DMS53 treated with DMSO at 0.1 percent for 48 hours (cell line): ENCODE results near the gene SLC43A2.
"Not testable (repeated sequence)": the region's sequence is repeated elsewhere in the genome, so short reads cannot be mapped to it uniquely, and the experiment has no call there.

Experiments used
- DNase-seq: peaks from one replicate; lab custom pipeline; 2025; ENCODE audit not compliant: unreplicated experiment; lab: John Stamatoyannopoulos, UW

SLC43A2 gene

DNA sequence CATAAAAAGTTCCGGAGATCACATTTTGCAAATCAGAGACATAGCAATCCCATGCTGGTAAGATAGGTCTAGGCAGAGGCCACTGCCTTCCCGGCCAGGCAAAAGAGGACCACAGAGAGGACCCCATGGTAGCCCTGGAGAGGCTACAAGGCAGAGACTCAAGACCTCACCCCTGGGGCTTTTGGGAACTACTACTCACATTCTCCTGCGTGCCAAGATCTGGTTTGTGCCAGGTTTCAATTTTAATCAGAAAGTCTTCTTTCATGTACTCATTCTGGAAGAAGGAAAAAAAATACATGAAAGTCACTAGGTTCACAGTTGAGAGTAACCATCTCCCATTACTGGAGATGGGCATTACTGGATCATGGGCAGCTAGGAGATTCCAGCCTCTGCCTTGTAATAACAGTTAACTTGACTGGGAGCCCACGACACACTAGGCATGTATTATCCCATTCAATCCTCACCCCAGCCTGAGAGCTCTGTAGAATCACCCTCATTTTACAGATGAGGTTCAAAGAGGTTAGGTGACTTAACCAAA is 87.2 kb downstream of the SLC43A2 start:
- DNase-seq = no peak

DNA sequence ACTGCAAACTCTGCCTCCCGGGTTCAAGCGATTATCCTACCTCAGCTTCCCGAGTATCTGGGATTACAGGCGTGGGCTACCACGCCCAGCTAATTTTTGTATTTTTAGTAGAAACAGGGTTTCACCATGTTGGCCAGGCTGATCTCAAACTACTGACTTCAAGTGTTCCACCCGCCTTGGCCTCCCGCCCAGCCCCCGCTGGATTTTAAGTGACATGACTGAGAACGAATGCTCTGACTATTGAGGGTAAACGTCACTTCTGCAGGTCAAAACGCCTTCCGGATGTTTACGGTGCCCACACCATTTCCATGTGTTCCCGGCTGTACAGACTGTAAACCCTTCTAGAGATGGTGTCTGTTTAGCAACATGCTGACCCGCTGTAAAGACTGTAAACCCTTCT is 88.8 kb downstream of the SLC43A2 start:
- no peak for DNase-seq

DNA sequence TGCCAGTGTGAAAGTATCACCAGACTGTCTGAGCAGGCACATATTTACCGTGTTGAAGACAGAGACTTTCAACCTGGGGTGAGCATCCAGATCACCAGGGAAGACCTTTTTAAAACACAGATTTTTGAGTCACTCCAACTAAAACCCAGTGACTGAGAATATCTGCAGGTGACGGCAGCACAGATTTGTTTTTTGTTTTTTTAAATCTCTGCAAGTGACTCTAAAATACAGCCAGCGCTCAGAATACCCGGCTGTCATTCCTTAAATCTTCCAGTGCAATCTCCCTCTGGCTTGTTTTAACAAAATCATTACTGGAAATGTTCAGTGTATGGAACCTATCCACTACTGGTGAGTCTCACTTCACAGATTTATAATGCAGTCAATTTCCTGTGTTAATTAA is 92.9 kb downstream of the SLC43A2 start:
- no peak for DNase-seq

DNA sequence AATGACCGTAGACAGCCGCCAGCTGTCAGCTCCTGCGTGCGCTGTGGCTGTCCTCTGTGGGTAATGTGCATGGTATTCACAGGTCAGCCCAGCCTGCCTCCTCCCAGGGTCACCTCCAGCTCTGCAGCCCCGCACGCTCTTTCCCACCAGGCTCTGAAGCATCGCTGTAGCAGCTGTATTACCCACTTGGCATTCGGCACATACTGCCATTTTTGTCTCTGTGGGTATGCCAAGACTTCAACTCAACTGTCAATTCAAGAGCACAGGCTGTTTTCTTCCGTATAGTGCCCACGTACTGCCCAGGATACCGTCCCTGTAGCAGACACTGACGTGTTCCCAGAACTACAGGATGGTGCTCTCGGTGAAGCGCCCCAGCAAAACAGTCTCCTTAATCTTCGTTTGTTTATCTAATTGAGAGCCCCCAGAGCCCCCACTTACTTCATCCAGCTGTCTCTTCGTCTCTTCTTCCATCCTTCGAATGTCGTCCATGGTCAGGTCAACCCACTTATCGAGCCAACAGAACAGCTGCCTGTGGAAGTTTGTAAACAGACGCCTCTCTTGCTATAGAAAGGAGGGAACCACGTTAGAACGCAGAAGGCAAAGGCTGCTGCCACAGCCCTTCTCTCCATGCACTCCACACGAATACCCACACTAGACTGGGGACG is 94.8 kb downstream of the SLC43A2 start:
- DNase-seq = no peak

DNA sequence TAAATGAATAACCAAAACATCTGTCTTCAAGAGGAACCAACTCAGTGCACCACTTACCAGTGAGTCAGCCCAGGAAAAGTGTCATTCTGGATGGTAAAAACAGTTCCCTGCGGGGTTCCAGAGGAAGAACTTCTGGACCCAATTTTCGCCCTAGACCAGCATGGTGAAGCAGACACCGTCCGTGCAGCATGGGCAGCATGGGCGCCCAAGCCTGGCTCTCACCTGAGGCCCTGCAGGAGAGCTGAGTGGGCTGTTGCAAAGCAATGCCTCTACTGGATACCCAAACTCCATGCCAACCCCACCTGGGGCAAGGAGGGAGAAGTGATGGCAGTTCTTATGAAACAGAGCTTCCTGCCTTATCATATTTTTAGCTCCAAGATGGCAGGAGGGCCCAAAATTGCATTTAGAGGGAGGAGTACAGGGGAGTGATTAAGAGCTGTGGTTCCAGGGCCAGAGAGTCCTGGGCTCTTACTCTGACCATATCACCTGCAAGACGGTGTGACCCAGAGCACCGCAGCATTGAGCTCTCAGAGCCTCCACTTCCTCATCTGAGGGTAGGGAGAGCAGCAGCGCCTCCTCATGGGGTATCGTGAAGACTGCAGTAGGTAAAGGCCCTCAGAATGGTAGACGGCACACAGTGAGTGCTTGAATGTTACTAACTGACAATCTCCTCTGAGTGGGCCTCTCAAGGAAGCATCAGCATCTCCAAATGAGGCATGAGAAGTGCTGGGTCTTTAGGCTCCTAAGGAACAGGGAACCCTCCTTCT is 95.6 kb downstream of the SLC43A2 start:
- no peak for DNase-seq

DNA sequence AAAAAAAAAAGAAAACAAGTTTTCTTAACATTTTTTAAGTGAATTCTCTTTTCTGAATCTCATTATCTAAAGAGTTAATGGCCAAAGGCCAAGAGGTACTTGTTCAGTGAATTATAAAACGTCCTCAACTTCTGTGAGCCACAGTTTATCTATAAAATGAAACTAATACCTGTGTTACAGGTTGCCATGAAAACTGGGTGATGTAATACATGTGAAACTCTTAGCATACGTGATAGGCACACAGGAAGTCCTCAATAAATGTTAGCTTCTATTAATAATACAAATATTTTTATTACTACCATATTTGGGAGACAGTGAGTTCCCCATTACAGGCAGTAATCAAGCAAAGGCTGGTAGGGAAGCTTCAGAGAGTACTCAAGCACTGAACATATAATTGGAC is 98.8 kb downstream of the SLC43A2 start:
- peak; percentile 8 for DNase-seq

DNA sequence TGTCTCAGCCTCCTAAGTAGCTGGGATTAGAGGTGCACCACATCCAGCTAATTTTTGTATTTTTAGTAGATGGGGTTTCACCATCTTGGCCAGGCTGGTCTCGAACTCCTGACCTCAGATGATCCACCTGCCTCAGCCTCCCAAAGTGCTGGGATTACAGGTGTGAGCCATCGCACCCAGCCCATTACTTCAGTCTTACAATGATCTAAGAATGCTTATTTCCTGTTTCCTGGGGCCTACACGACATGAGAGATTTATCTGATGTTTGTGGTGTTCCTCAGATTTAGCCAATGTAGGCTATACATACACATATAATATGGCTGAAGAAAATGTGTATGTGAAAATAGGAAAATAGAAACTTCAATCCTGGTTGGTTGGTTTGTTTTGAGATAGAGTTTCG is 101.8 kb downstream of the SLC43A2 start:
- DNase-seq = not testable (repeated sequence)

DNA sequence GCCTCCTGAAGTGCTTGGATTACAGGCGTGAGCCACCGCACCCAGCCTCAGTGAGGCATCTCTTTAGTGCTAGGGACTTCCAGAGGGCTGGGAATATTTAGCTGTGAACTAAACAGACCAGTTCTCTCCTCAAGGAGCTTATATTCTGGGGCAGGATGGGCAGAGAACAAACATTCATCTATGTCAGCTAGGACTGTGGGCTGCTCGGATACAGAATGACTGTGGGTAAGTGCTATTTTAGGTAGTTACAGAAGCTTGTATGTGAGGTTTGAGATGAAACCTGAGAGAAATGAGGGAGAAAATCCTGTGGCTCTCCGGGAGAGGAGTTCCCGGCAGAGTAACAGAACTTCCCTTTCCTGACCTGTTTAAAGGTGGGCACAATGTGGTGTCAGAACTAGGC is 106.0 kb downstream of the SLC43A2 start:
- DNase-seq = no peak

DNA sequence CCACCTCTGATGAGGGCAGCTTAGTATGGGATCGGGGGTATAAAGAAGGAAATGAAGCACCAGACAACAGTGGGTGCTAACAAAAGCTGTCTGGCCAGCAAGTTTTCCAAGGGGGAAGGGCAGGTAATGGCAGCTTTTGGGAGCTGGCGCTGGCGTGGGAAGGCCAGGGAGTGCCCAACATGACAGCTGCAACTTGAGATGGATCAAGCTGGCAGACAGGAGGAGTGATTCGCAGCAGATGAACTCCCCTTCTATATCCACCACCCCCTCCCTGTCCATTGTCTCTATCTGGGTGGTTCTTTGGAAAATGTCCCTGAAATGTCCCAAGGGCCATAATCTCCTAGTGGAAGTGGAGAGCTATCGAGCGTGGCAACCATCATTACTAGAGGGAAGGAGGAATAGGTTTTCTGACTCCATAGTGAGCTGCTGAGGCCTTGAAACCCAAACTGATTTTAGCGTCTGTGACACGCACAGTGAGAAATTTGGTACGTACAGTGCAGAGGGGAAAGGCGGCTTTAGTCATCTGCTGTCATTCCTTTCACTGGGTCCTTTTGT is 107.5 kb downstream of the SLC43A2 start:
- no peak for DNase-seq

DNA sequence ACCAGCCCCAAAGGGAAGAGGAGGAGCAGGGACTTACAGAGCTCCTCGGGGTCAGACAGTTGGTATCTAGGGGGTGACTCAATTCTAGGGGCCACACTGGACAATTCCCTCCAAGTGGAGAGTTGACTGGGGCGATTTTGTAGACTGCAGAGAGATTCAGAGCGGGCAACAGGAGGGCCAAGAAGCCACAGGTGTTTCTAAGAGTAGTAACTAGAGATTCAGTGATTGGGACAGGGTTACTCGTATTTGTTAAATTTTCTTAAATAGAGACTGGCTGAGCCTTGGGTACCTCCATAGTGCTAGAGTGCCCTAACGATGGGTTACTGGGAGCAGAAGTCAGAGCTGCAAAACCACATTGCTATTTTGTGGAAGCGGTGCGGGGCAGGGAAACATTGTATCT is 109.0 kb downstream of the SLC43A2 start:
- no peak for DNase-seq
